HepG2 (cell line): Measurements from ENCODE around the gene MYLK. TPM values are rescaled to one million over a fixed set of nuclear protein-coding genes. Genes with fewer than 3 reads are reported as not detected.

Experiments used
- ATF3 ChIP-seq: sonication (generic); formaldehyde crosslinking; IDR thresholded peaks from 2 replicates; pipeline ENCODE4 v1.4.0; 2020; ENCODE audit warnings: missing genetic modification reagents
- BCL3 ChIP-seq: sonication (generic); formaldehyde crosslinking; IDR thresholded peaks from 2 replicates; pipeline ENCODE4 v1.5.1; 2020; ENCODE audit warnings: mild to moderate bottlenecking, missing genetic modification reagents, moderate library complexity
- DPF2 ChIP-seq: sonication (generic); formaldehyde crosslinking; IDR thresholded peaks from 2 replicates; pipeline ENCODE4 v1.4.0; 2020; ENCODE audit warnings: mild to moderate bottlenecking, low read depth, missing genetic modification reagents, borderline replicate concordance
- ELF1 ChIP-seq: sonication (generic); formaldehyde crosslinking; IDR thresholded peaks from 2 replicates; pipeline ENCODE4 v1.4.0; 2020; ENCODE audit warnings: missing genetic modification reagents
- ELF4 ChIP-seq: sonication (generic); formaldehyde crosslinking; IDR thresholded peaks from 2 replicates; pipeline ENCODE4 v1.5.0; 2020; ENCODE audit warnings: missing genetic modification reagents, mild to moderate bottlenecking, moderate library complexity, borderline replicate concordance
- ETS1 ChIP-seq: sonication (generic); formaldehyde crosslinking; IDR thresholded peaks from 2 replicates; pipeline ENCODE4 v1.4.0; 2020; ENCODE audit warnings: missing genetic modification reagents
- GATAD1 ChIP-seq: IDR thresholded peaks from 2 replicates; pipeline ENCODE4 v1.6.1; 2016; ENCODE audit warnings: missing genetic modification reagents, missing compliant biosample characterization
- HOXD1 ChIP-seq: sonication (generic); formaldehyde crosslinking; IDR thresholded peaks from 2 replicates; pipeline ENCODE4 v1.5.0; 2020; ENCODE audit warnings: missing genetic modification reagents
- MAF1 ChIP-seq: sonication (generic); formaldehyde crosslinking; IDR thresholded peaks from 2 replicates; pipeline ENCODE4 v1.5.0; 2020; ENCODE audit warnings: missing genetic modification reagents, borderline replicate concordance
- MAFF ChIP-seq: IDR thresholded peaks from 2 replicates; pipeline ENCODE4 v1.6.1; 2011; ENCODE audit warnings: low read depth, low read length, improper control_type of control experiment
- MAFK ChIP-seq, 2 experiments: IDR thresholded peaks in 1 of 2; conservative IDR thresholded peaks in 1 of 2; 2 replicates each; pipeline ENCODE4 v1.6.1; 2011; ENCODE audit warnings: improper control_type of control experiment in 2 of 2, low read length in 2 of 2
- MEIS1 ChIP-seq: sonication (generic); formaldehyde crosslinking; IDR thresholded peaks from 2 replicates; pipeline ENCODE4 v1.9.0; 2021; ENCODE audit warnings: mild to moderate bottlenecking, missing genetic modification reagents, moderate library complexity, borderline replicate concordance
- MTF1 ChIP-seq: sonication (generic); formaldehyde crosslinking; IDR thresholded peaks from 2 replicates; pipeline ENCODE4 v1.5.0; 2020; ENCODE audit warnings: missing genetic modification reagents
- MYC ChIP-seq: sonication (generic); formaldehyde crosslinking; IDR thresholded peaks from 2 replicates; pipeline ENCODE4 v1.9.0; 2021; ENCODE audit warnings: missing genetic modification reagents, borderline replicate concordance
- NR2F1 ChIP-seq, 2 experiments: fragments of 450-650 bp in 1 of 2; formaldehyde crosslinking in 1 of 2; IDR thresholded peaks; 2 replicates each; pipeline versions ENCODE4 v1.5.0 to v1.6.1; 2016 to 2020; ENCODE audit warnings: mild to moderate bottlenecking in 1 of 2, missing compliant biosample characterization in 1 of 2, missing genetic modification reagents in 1 of 2, moderate library complexity in 1 of 2
- PTBP1 ChIP-seq: fragments of 200-400 bp; formaldehyde crosslinking; IDR thresholded peaks from 2 replicates; pipeline ENCODE4 v1.6.1; 2018; ENCODE audit warnings: low read length, low read depth; ENCODE audit not compliant: poor library complexity, severe bottlenecking
- RBM39 ChIP-seq: fragments of 200-400 bp; formaldehyde crosslinking; IDR thresholded peaks from one replicate; pipeline ENCODE4 v1.6.1; 2018; ENCODE audit warnings: antibody characterized with exemption, mild to moderate bottlenecking, low read depth, low read length; ENCODE audit not compliant: poor library complexity, severe bottlenecking
- SATB2 ChIP-seq: sonication (generic); formaldehyde crosslinking; IDR thresholded peaks from 2 replicates; pipeline ENCODE4 v1.5.0; 2020; ENCODE audit warnings: missing genetic modification reagents
- SIN3A ChIP-seq: IDR thresholded peaks from 2 replicates; pipeline ENCODE4 v1.6.1; 2011; ENCODE audit warnings: low read depth, mild to moderate bottlenecking, control low read depth, low read length, borderline replicate concordance
- TEF ChIP-seq: sonication (generic); formaldehyde crosslinking; IDR thresholded peaks from 2 replicates; pipeline ENCODE4 v1.5.0; 2020; ENCODE audit warnings: missing genetic modification reagents
- ZBTB43 ChIP-seq: sonication (generic); formaldehyde crosslinking; conservative IDR thresholded peaks from 2 replicates; pipeline ENCODE4 v1.4.0; 2020; ENCODE audit warnings: missing genetic modification reagents
- ZNF207 ChIP-seq: fragments of 450-650 bp; IDR thresholded peaks from 2 replicates; pipeline ENCODE4 v1.6.1; 2016; ENCODE audit warnings: antibody characterized with exemption, borderline replicate concordance
- ZNF33A ChIP-seq: sonication (generic); formaldehyde crosslinking; IDR thresholded peaks from 2 replicates; pipeline ENCODE4 v1.5.1; 2020; ENCODE audit warnings: missing genetic modification reagents, mild to moderate bottlenecking, moderate library complexity, borderline replicate concordance
- ZNF510 ChIP-seq: sonication (generic); formaldehyde crosslinking; IDR thresholded peaks from 2 replicates; pipeline ENCODE4 v1.4.0; 2020; ENCODE audit warnings: low read depth, mild to moderate bottlenecking, missing genetic modification reagents
- ZNF530 ChIP-seq: sonication (generic); formaldehyde crosslinking; IDR thresholded peaks from 2 replicates; pipeline ENCODE4 v1.5.0; 2020; ENCODE audit warnings: low read depth, mild to moderate bottlenecking, missing genetic modification reagents
- ZNF616 ChIP-seq: sonication (generic); formaldehyde crosslinking; IDR thresholded peaks from 2 replicates; pipeline ENCODE4 v1.5.0; 2020; ENCODE audit warnings: low read depth, mild to moderate bottlenecking, missing genetic modification reagents
- ZNF644 ChIP-seq: IDR thresholded peaks from 2 replicates; pipeline ENCODE4 v1.6.1; 2016; ENCODE audit warnings: low read depth
- ZNF772 ChIP-seq: sonication (generic); formaldehyde crosslinking; IDR thresholded peaks from 2 replicates; pipeline ENCODE4 v1.5.0; 2020; ENCODE audit warnings: mild to moderate bottlenecking, missing genetic modification reagents
- polyA plus RNA-seq, 8 experiments: library from polyadenylated mRNA; depleted of rRNA in 3 of 8; stranded (reverse) in 7 of 8; unstranded in 1 of 8; fragments of >200 nt; fragmentation: Illumina TruSeq in 4 of 8; extraction: Trizol in 4 of 8; gene quantifications; 2 replicates each; pipeline versions ENCODE4 v1.2.1 to v1.2.3, GENCODE V29; 2011 to 2016; ENCODE audit warnings: low read depth in 4 of 8, missing spikeins in 1 of 8, mixed read lengths in 1 of 8; ENCODE audit not compliant: insufficient read depth in 1 of 8
- total RNA-seq, 5 experiments: library from RNA; depleted of rRNA; stranded (reverse); fragments of >200 nt; fragmentation: Illumina TruSeq; extraction: Trizol; gene quantifications; 2 replicates each; pipeline ENCODE4 v1.2.3, GENCODE V29; 2016; ENCODE audit warnings: low read depth in 1 of 5

Gene MYLK
- total and polyA plus RNA-seq, 2 of the 13 experiments (the other 11 are each of a cell fraction or from before 2014, with no cell fraction given): 10.6 to 34.9 TPM

GRCh38 chr3:123586131-123586530 lies 298.0 kb downstream of the MYLK start (continued):
- no peak for TF ChIP-seq ZBTB43 (CRISPR knock-in tag)
- TF ChIP-seq ELF4 (CRISPR knock-in tag): no peak
- TF ChIP-seq GATAD1 (CRISPR knock-in tag): no peak
- no peak for TF ChIP-seq MYC (CRISPR knock-in tag)
- no peak for TF ChIP-seq ZNF510
- no peak for TF ChIP-seq NR2F1 (CRISPR knock-in tag; IDR thresholded peaks at IDR 0.05)
- TF ChIP-seq DPF2 (CRISPR knock-in tag): no peak
- no peak for TF ChIP-seq RBM39
- no peak for TF ChIP-seq ATF3 (CRISPR knock-in tag)
- TF ChIP-seq MEIS1: no peak
- TF ChIP-seq MTF1 (CRISPR knock-in tag): no peak
- TF ChIP-seq ZNF530 (CRISPR knock-in tag): no peak
- TF ChIP-seq PTBP1: no peak
- no peak for TF ChIP-seq SATB2
- TF ChIP-seq MAFF: no peak
- TF ChIP-seq MAFK (conservative IDR thresholded peaks at IDR 0.05 in 1 of 2, IDR thresholded peaks at IDR 0.05 in 1 of 2; ENCODE audit: low read length in 2 of 2): no peak
- TF ChIP-seq ZNF772 (CRISPR knock-in tag): no peak
- TF ChIP-seq ELF1 (CRISPR knock-in tag): no peak
- no peak for TF ChIP-seq MAF1 (CRISPR knock-in tag)
- TF ChIP-seq BCL3 (CRISPR knock-in tag): no peak
- TF ChIP-seq ZNF616 (CRISPR knock-in tag): no peak
- TF ChIP-seq TEF (CRISPR knock-in tag): no peak
- TF ChIP-seq ZNF644 (CRISPR knock-in tag): 0 out of 2 replicates have a peak, but pooled peaks have one; percentile 33
- no peak for TF ChIP-seq ETS1 (CRISPR knock-in tag)
- TF ChIP-seq ZNF207: no peak
- 0 out of 2 replicates have a peak, but pooled peaks have one; percentile 46 for TF ChIP-seq SIN3A
- TF ChIP-seq HOXD1: no peak
- no peak for TF ChIP-seq ZNF33A (CRISPR knock-in tag)
